DOHH2 (cell line): ENCODE data around the gene MYLIP.

Experiments used
- H3F3A ChIP-seq: fragments of 200-600 bp; sonication (generic), shearing (Covaris generic); 2 replicates; pipeline ENCODE4 v1.6.0; 2016; ENCODE audit warnings: antibody characterized with exemption, mild to moderate bottlenecking; ENCODE audit not compliant: control insufficient read depth, insufficient read depth
- H3K27ac ChIP-seq: fragments of 200-600 bp; sonication (generic); 2 replicates; pipeline ENCODE4 v1.5.1; 2014; ENCODE audit warnings: low read depth, mild to moderate bottlenecking, low read length, moderate library complexity
- H3K27me3 ChIP-seq: fragments of 200-600 bp; sonication (generic); 2 replicates; pipeline ENCODE4 v1.6.1; 2014; ENCODE audit warnings: mild to moderate bottlenecking, low read length, mixed read lengths; ENCODE audit not compliant: control insufficient read depth
- H3K36me3 ChIP-seq: fragments of 200-600 bp; sonication (generic); 2 replicates; pipeline ENCODE4 v1.6.1; 2014; ENCODE audit warnings: mild to moderate bottlenecking, low read length, moderate library complexity, mixed read lengths; ENCODE audit not compliant: control insufficient read depth
- H3K4me1 ChIP-seq: fragments of 200-600 bp; sonication (generic); 2 replicates; pipeline ENCODE4 v1.6.1; 2014; ENCODE audit warnings: mild to moderate bottlenecking, low read length, mixed read lengths; ENCODE audit not compliant: control insufficient read depth
- H3K4me2 ChIP-seq: fragments of 200-600 bp; sonication (generic); 2 replicates; pipeline ENCODE4 v1.6.0; 2014; ENCODE audit warnings: mild to moderate bottlenecking, low read length, moderate library complexity
- H3K4me3 ChIP-seq: fragments of 200-600 bp; sonication (generic); 2 replicates; pipeline ENCODE4 v1.5.1; 2014; ENCODE audit warnings: mild to moderate bottlenecking, low read length, mixed read lengths
- H3K79me2 ChIP-seq: fragments of 200-600 bp; sonication (generic); 2 replicates; pipeline ENCODE4 v1.6.1; 2014; ENCODE audit warnings: mild to moderate bottlenecking, low read length, mixed read lengths; ENCODE audit not compliant: control insufficient read depth
- H3K9me2 ChIP-seq: fragments of 200-600 bp; sonication (generic); replicated peaks from 2 replicates; pipeline ENCODE4 v1.6.1; 2014; ENCODE audit warnings: mild to moderate bottlenecking, low read length, mixed read lengths; ENCODE audit not compliant: control insufficient read depth
- H3K9me3 ChIP-seq: fragments of 200-600 bp; sonication (generic); 2 replicates; pipeline ENCODE4 v1.6.1; 2014; ENCODE audit warnings: antibody characterized with exemption, low read length, mixed read lengths; ENCODE audit not compliant: control insufficient read depth, insufficient read depth
- H4K20me1 ChIP-seq: fragments of 200-600 bp; sonication (generic); 2 replicates; pipeline ENCODE4 v1.6.0; 2014; ENCODE audit warnings: low read depth, mild to moderate bottlenecking, antibody characterized with exemption, low read length, moderate library complexity; ENCODE audit not compliant: control insufficient read depth, insufficient read depth
- CTCF ChIP-seq: fragments of 200-600 bp; sonication (generic); IDR thresholded peaks from one replicate; pipeline ENCODE4 v1.5.1; 2014; ENCODE audit warnings: antibody characterized with exemption, mild to moderate bottlenecking, low read depth, low read length; ENCODE audit not compliant: poor library complexity, severe bottlenecking
- EZH2phosphoT487 ChIP-seq: fragments of 200-600 bp; sonication (generic); IDR thresholded peaks from 2 replicates; pipeline ENCODE4 v1.6.1; 2017; ENCODE audit warnings: borderline replicate concordance, mild to moderate bottlenecking, antibody characterized with exemption, low read length, moderate library complexity, mixed read lengths

Gene MYLIP

DNA sequence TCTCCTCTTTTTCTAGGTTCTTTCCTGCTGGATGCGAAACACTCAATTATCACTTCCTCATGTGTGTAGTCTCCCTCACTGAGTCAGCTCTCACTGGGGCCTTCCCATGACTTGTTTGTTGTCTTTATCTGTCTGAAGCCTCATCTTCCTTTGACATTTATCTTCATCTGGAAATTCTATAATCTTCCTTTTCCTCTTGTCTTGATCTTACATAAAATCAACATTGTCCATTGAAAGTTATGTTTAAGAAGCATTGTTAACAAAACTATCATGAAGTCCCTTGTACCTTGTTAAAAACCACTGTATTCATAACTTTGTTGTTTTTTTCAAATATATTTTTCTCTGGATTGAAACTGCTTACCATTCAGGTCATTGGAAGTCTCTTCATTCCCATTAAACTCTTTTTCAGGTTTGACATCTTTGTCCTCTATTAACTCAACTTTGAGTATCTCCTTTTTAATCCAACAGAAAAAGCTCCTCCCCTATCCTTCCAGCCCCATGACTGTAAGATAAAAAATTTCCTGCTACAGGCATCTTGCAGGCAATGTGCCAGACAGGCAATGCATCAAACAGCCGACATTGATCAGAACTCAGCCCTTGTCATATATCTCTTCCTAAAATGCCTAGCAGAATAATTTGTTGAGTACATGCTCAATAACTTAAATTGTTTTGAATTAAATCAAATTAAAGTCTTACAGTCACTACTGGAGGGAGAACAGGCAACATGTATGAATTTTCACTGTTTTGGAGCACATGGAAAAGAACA, 34.8 kb downstream of the MYLIP start:
- no peaks in the 10 kb centered on the region for H3K79me2 ChIP-seq
- H3K4me1 ChIP-seq, result peaks cover 19% of the 10 kb centered on the region
- H3K36me3 ChIP-seq, result no peaks in the 10 kb centered on the region
- H3K27ac ChIP-seq, result no peak overlapping the region
- no peaks in the 10 kb centered on the region for H4K20me1 ChIP-seq
- H3K27me3 ChIP-seq, result no peaks in the 10 kb centered on the region
- H3K4me2 ChIP-seq, result no peak overlapping the region
- no peaks in the 10 kb centered on the region for H3K9me2 ChIP-seq
- TF ChIP-seq CTCF, result no peak
- no peak for TF ChIP-seq EZH2phosphoT487
- H3K9me3 ChIP-seq, result no peaks in the 10 kb centered on the region
- no peak overlapping the region for H3K4me3 ChIP-seq
- H3F3A ChIP-seq, result no peaks in the 10 kb centered on the region

GRCh38 chr6:16165641-16166040, 36.8 kb downstream of the MYLIP start:
- no peaks in the 10 kb centered on the region for H3K9me3 ChIP-seq
- H3K4me2 ChIP-seq, result no peak overlapping the region
- no peaks in the 10 kb centered on the region for H3K27me3 ChIP-seq
- no peaks in the 10 kb centered on the region for H3F3A ChIP-seq
- H4K20me1 ChIP-seq, result no peaks in the 10 kb centered on the region
- H3K4me1 ChIP-seq, result peaks cover 21% of the 10 kb centered on the region
- TF ChIP-seq CTCF, result no peak
- no peak for TF ChIP-seq EZH2phosphoT487
- H3K4me3 ChIP-seq, result no peak overlapping the region
- H3K9me2 ChIP-seq, result no peaks in the 10 kb centered on the region
- no peak overlapping the region for H3K27ac ChIP-seq
- no peaks in the 10 kb centered on the region for H3K79me2 ChIP-seq
- no peaks in the 10 kb centered on the region for H3K36me3 ChIP-seq

GRCh38 chr6:16166871-16167608, 38.2 kb downstream of the MYLIP start:
- Histone ChIP-seq H3K9me3 (no peaks in the 10 kb centered on the region), H3K4me3 (no peak overlapping the region), H3K4me2 (no peak overlapping the region), H3K9me2 (no peaks in the 10 kb centered on the region), H4K20me1 (no peaks in the 10 kb centered on the region), H3K79me2 (no peaks in the 10 kb centered on the region), H3K4me1 (peaks cover 19% of the 10 kb centered on the region), H3K27me3 (no peaks in the 10 kb centered on the region), H3K27ac (no peak overlapping the region), H3K36me3 (no peaks in the 10 kb centered on the region), H3F3A (no peaks in the 10 kb centered on the region)
- no peak for TF ChIP-seq EZH2phosphoT487
- no peak for TF ChIP-seq CTCF
